NCI-H1417 treated with DMSO at 0.1 percent for 48 hours (cell line): ENCODE data around the gene TMEM178B.
A peak's percentile ranks its signal among the peaks of the same experiment; 100 is the strongest.
"Not testable (repeated sequence)": the region's sequence is repeated elsewhere in the genome, so short reads cannot be mapped to it uniquely, and the experiment has no call there.

ENCODE experiments used
- DNase-seq: peaks from one replicate; lab custom pipeline; 2025; lab: John Stamatoyannopoulos, UW

TMEM178B gene

GRCh38 chr7:141074162-141074991 is 513 bp downstream of the TMEM178B start:
- DNase-seq: no peak

GRCh38 chr7:141074997-141075396 is 1.1 kb downstream of the TMEM178B start:
- no peak for DNase-seq

DNA sequence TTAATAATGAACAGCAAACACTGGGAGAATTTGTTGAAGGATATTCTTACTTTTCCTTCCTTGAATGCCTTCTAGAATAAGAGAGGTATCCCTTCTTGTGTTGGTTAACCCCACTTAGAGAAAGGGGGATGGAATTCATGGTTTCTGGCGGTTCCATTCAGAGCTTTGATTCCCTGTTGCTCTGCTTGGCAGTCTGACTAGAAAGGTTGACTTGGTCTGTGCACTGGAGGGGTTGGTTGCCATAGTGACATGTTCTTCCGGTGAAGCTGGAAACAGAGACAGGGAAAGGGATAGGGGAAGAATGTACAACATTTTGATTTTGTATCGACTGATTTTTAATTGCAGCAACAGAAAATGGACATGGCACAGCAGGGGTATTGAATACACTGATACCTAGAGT is 2.5 kb downstream of the TMEM178B start:
- peak; percentile 29 for DNase-seq

DNA sequence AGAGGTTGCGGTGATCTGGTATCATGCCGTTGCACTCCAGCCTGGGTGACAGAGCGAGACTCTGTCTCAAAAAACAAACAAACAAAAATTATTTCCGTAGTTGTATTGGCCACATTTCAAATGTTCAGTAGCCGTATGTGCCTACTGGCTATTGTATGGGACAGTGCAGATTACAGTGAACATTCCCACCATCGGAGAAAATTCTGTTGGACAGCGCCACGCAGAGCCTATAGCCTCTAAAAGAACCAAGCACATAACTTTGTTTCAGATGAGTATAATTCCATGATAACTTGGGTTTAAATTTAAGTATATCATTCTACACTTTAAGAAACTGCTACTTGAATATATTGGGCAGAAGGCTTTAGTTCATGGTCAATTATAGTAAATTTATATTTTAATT is 5.4 kb downstream of the TMEM178B start:
- DNase-seq: no peak

DNA sequence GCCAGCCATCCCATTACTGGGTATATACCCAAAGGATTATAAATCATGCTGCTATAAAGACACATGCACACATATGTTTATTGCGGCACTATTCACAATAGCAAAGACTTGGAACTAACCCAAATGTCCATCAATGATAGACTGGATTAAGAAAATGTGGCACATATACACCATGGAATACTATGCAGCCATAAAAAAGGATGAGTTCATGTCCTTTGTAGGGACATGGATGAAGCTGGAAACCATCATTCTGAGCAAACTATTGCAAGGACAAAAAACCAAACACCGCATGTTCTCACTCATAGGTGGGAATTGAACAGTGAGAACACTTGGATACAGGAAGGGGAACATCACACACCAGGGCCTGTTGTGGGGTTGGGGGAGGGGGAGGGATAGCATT is 15.6 kb downstream of the TMEM178B start:
- not testable (repeated sequence) for DNase-seq

DNA sequence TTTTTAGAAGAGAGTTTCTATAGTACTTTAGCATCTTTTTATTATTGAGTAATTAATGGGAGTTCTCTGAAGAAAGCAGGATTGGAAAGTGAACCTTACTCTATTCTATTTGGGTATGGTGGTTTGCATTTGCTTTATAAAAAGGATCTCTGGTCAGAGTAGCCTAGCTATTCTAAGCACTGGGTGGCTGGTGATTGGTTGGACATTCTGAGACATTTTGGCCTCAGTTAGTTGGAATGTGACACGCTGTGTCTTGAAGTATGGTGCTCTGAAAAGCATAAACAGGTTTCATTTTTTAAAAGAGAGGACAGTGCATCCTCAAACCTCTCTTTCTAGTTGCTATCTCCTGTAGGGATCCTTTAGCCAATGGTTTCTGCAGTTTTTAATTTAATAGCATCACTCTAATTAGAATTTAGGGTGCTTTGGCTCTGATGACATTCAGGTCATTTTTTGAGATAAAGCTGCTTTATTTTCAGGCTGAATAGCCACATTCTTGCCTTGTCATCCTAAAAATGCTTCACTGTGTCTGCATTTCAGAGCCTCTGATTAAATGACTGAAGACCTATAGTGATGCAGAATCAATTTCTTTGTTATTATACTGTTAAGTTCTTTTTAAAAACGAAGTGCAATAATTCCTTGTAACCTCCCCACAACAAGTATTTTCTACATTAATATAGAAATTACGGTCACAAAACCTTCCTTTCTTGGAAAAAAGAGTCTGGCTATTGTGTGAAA is 20.6 kb downstream of the TMEM178B start:
- no peak for DNase-seq

GRCh38 chr7:141097430-141097829 is 23.6 kb downstream of the TMEM178B start:
- DNase-seq: no peak

DNA sequence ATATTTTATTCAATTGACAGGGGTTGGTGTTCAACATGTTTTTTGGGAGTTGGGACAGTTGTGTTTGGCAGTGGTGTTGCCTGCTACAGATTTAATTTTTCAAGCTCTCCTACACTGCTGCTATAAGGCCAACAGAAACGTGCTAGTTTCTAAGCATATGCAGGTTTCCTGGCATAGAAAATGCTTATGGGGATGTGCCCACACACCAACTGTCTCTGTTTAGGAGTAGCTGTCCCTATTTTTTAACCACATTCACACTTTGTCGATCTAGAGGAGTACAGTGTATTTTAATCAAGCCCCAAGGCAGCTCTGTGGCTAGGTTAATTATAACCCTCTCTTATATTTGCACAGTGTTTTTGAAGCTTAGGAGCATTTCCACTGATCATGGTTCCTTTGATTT is 28.6 kb downstream of the TMEM178B start:
- no peak for DNase-seq

DNA sequence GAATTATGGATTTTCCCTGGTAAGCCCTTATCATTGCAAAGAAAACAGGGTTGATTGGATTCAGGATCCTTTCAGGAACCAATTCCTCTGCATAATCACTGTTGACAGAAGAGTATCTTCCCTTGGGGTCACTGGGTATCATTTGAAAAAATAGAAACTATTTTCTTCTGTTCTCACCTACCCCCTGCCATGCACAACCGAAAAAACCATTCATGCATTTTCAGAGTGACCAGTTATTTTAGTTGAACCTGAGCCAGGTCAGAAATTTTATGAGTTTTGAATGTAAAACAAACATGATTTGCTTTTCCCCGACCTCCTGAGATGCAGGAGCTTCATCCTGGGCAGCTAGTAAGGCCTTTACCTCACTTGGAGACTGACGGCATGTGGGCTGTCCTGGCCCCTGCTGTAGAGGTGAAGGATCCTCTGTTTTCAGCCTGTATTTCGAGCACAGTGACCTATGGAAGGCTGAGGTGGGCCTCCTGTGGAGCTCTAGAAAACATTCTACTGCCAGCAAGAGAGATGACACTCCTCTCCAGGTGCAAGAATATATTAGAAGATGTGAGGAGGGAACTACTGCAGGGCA is 30.1 kb downstream of the TMEM178B start:
- no peak for DNase-seq

DNA sequence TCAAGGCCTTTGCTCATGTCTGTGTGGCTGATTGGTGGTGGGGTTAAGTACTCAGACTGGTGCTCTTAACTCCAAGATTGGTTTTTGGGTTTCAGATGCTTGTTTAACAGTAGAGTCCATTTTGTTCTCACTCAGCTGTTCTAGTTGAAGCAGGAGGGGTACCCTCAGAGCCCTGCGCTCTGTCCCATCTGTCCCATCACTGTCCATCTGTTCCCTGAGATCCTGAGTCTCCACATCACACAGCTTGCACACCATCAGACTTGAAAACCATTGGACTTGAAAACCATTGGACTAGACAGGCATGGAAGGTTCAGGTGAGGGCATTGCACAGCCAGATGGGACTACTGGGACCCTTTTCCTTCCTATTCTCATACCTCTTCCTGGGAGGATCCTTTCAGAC is 39.3 kb downstream of the TMEM178B start:
- no peak for DNase-seq

- DNase-seq: no peak
These were observed 40.3 kb downstream of the TMEM178B start for GRCh38 chr7:141114029-141114664.

GRCh38 chr7:141115965-141116364 is 42.1 kb downstream of the TMEM178B start:
- DNase-seq: peak; percentile 69

GRCh38 chr7:141116661-141117060 is 42.8 kb downstream of the TMEM178B start:
- DNase-seq: not testable (repeated sequence)

- no peak for DNase-seq
These were observed 44.9 kb downstream of the TMEM178B start for GRCh38 chr7:141118767-141119166.

GRCh38 chr7:141119187-141119586 is 45.3 kb downstream of the TMEM178B start:
- no peak for DNase-seq

DNA sequence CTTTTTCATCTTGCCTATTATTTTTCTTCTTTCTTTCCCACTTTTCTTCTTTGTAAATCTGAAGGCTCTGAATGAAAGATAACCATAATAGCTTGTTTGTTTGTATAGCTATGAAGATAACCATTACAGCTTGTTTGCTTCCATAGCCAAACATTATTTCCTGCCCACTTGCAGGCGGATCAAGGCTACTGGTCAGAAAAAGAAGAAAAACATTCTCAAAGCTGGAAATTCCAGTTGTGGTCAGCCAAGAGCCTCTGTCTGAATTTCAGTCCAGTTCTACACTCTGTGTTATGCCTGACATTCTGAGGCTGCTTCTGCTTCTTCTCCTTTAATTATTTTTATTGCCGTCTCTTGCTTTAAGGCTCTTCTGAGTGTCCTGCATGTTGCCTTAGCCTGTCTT is 48.9 kb downstream of the TMEM178B start:
- no peak for DNase-seq

GRCh38 chr7:141123522-141123921 is 49.7 kb downstream of the TMEM178B start:
- DNase-seq: no peak

DNA sequence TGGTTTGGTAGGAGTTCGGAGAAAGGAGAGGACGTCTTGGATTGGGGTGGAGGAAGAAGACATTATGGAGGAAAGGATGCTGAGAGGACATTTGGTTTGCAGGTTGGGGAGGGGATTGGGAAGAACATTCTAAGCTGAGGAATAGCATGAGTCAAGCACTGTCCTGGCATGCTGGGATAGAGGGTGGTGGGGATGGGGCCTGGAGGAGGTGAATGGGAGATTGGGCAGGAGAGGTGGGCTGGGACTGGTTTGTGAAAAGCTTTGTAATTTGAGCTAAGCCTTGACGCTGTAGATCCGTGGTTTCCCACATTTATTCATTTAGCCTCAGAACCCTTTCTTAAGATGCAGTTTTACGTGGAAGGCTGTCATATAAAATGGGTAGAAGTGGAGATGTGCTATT is 52.2 kb downstream of the TMEM178B start:
- DNase-seq: no peak

- no peak for DNase-seq
These were observed 54.6 kb downstream of the TMEM178B start for GRCh38 chr7:141128506-141128905.

DNA sequence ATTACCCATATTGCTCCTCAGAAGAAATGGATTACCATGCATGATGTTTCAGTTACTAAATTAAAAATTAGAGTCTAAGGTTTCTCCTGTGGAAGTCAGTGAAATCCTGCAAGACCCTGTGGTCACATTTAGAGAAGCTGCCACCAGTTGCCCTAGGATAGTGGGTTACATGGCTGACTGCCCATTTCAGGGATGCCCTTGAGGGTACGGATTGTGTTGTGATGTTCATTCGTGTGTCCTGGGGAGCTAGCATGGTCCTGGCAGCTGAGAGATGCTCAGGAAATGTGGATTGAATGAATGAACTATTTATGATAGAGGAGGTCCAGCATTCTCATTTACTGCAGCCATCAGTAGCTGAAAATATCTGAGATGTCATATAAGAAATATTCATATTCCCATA is 55.1 kb downstream of the TMEM178B start:
- no peak for DNase-seq

DNA sequence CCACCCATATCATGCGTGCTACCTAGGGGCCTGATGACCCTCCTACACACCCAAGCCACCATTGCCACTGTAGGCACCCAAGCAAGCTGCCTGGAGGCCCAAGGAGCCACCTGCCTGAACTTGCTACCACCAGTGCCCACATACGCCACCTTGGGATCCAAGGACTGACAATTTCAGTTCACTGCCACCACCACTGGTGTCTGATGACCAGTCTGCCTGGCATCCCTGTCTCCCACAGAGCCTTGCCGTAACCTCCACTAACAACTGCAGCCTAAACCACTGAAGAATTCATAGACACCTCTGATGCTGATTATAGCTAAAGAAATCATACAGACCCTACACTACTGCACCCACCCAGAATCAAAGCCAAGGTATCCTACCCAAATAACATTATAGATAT is 58.8 kb downstream of the TMEM178B start:
- DNase-seq: no peak

GRCh38 chr7:141133646-141134045 is 59.8 kb downstream of the TMEM178B start:
- DNase-seq: no peak

DNA sequence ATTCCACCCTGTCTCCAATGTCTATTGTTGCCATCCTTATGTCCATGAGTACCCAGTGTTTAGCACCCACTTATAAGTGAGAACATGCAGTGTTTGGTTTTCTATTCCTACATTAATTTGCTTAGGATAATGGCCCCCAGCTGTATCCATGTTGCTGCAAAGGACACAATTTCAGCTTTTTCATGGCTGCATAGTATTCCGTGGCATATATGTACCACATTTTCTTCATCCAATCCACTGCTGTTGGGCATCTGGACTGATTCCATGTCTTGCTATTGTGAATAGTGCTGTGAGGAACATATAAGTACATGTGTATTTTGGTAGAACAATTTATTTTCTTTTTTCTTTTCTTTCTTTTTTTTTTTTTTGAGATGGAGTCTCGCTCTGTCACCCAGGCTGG is 68.2 kb downstream of the TMEM178B start:
- DNase-seq: no peak
